RWPE1 (cell line): Measurements from ENCODE around the gene MINDY4.

Experiments
- CTCF ChIA-PET: fragments of 350-600 bp; sonication (Branson Sonifier 250); formaldehyde crosslinking; extraction: SDS; loops from one replicate; lab custom pipeline; 2021; lab: Yijun Ruan, JAX
- POLR2A ChIA-PET: fragments of 400-600 bp; formaldehyde crosslinking; extraction: SDS; loops from one replicate; lab custom pipeline; 2020; ENCODE audit warnings: antibody characterized with exemption; ENCODE audit not compliant: low non-redundant PET; lab: Yijun Ruan, JAX
- DNase-seq: peaks from one replicate; pipeline ENCODE4 v3.0.0; 2012; ENCODE audit warnings: low spot score
- H3K27ac ChIP-seq: fragments of 450-650 bp; 2 replicates; pipeline ENCODE4 v1.5.1; 2017
- CTCF ChIP-seq: fragments of 450-650 bp; conservative IDR thresholded peaks from 2 replicates; pipeline ENCODE4 v1.5.1; 2017; ENCODE audit warnings: low read depth, mild to moderate bottlenecking

Gene MINDY4

GRCh38 chr7:30859940-30860496 is 88.8 kb downstream of the MINDY4 start:
- no peak overlapping the region for H3K27ac ChIP-seq
- ChIA-PET POLR2A (no interaction called here), CTCF (no interaction called here)

GRCh38 chr7:30861612-30862011 is 90.4 kb downstream of the MINDY4 start:
- POLR2A ChIA-PET, result no interaction called here
- no peak overlapping the region for H3K27ac ChIP-seq
- CTCF ChIA-PET, result interaction anchor here (0.9 kb wide), 1 partner anchor 15 kb away, joined by 3 read pairs; no protein-coding TSS in a partner anchor
- no peak for TF ChIP-seq CTCF
- DNase-seq, result no peak

More at GRCh38 chr7:30859940-30860496, 88.8 kb downstream of the MINDY4 start:
- no peak for DNase-seq
- no peak for TF ChIP-seq CTCF

GRCh38 chr7:30862995-30863705 is 91.9 kb downstream of the MINDY4 start:
- H3K27ac ChIP-seq, result no peak overlapping the region
- no peak for DNase-seq
- no peak for TF ChIP-seq CTCF
- CTCF ChIA-PET, result interaction anchor here (0.8 kb wide), 1 partner anchor 25 kb away, joined by 4 read pairs; no protein-coding TSS in a partner anchor
- POLR2A ChIA-PET, result no interaction called here

GRCh38 chr7:30863706-30864035 is 92.5 kb downstream of the MINDY4 start:
- no peak overlapping the region for H3K27ac ChIP-seq
- no peak for DNase-seq
- POLR2A ChIA-PET, result no interaction called here
- TF ChIP-seq CTCF, result no peak
- CTCF ChIA-PET, result interaction anchor here (0.5 to 0.8 kb wide), 2 partner anchors 25 to 108 kb away, joined by 4 to 5 read pairs; no protein-coding TSS in a partner anchor

GRCh38 chr7:30864101-30864500 is 92.9 kb downstream of the MINDY4 start:
- H3K27ac ChIP-seq, result no peak overlapping the region
- CTCF ChIA-PET, result interaction anchor here (0.5 to 0.8 kb wide), 2 partner anchors 24 to 109 kb away, joined by 4 to 5 read pairs; no protein-coding TSS in a partner anchor
- POLR2A ChIA-PET, result no interaction called here
- no peak for DNase-seq
- no peak for TF ChIP-seq CTCF

- CTCF ChIA-PET, result no interaction called here
- TF ChIP-seq CTCF, result no peak
- DNase-seq, result no peak
- POLR2A ChIA-PET, result interaction anchor here (0.6 kb wide), 1 partner anchor 403 kb away, joined by 3 read pairs; no protein-coding TSS in a partner anchor
- no peak overlapping the region for H3K27ac ChIP-seq
Measured at GRCh38 chr7:30865076-30865475, 93.9 kb downstream of the MINDY4 start.
